ENCODE measurements around the gene GSTT2B.
"Not testable (repeated sequence)": the region's sequence is repeated elsewhere in the genome, so short reads cannot be mapped to it uniquely, and the experiment has no call there.

Gene GSTT2B

GRCh38 chr22:23961084-23961771, at the start of gene GSTT2B:
Gene GSTT2B (minus strand): TSS chr22:23961195. CDS start chr22:23961131, 64 bp downstream.
- not testable (repeated sequence) for DNase-seq

GRCh38 chr22:24010018-24010391, 49.0 kb upstream of the GSTT2B start:
- no peak for DNase-seq

GRCh38 chr22:24009227-24010017, 48.4 kb upstream of the GSTT2B start:
- DNase-seq = no peak

GRCh38 chr22:24008381-24009226, 47.6 kb upstream of the GSTT2B start:
- no peak for DNase-seq

GRCh38 chr22:24008022-24008283, 47.0 kb upstream of the GSTT2B start:
- no peak for DNase-seq

- DNase-seq = no peak
Measured at GRCh38 chr22:24007253-24008021, 46.4 kb upstream of the GSTT2B start.

GRCh38 chr22:24006914-24007214, 45.9 kb upstream of the GSTT2B start:
- DNase-seq = no peak

GRCh38 chr22:24006207-24006913, 45.4 kb upstream of the GSTT2B start:
- DNase-seq = no peak

- no peak for DNase-seq
Measured at GRCh38 chr22:24005201-24005600, 44.2 kb upstream of the GSTT2B start, which contains the start of gene GSTT4. Gene GSTT4 (minus strand): TSS chr22:24005453. CDS start chr22:24005356, 97 bp downstream.

- DNase-seq = no peak
Measured at GRCh38 chr22:24003887-24004286, 42.9 kb upstream of the GSTT2B start.

GRCh38 chr22:24002851-24003250, 41.9 kb upstream of the GSTT2B start:
- DNase-seq = no peak

GRCh38 chr22:24002272-24002671, 41.3 kb upstream of the GSTT2B start:
- DNase-seq = no peak

GRCh38 chr22:24001314-24001713, 40.3 kb upstream of the GSTT2B start:
- no peak for DNase-seq

GRCh38 chr22:23999779-24000178, 38.8 kb upstream of the GSTT2B start:
- not testable (repeated sequence) for DNase-seq

GRCh38 chr22:23997092-23997491, 36.1 kb upstream of the GSTT2B start:
- DNase-seq = no peak

GRCh38 chr22:23993581-23994177, 32.7 kb upstream of the GSTT2B start:
- DNase-seq = not testable (repeated sequence)

GRCh38 chr22:23993080-23993479, 32.1 kb upstream of the GSTT2B start:
- not testable (repeated sequence) for DNase-seq

GRCh38 chr22:23989583-23990244, 28.7 kb upstream of the GSTT2B start:
- DNase-seq = peak; percentile 1

GRCh38 chr22:23986538-23987178, 25.7 kb upstream of the GSTT2B start:
- not testable (repeated sequence) for DNase-seq

- not testable (repeated sequence) for DNase-seq
Measured at GRCh38 chr22:23986089-23986488, 25.1 kb upstream of the GSTT2B start.

- DNase-seq = peak; percentile 21
Measured at GRCh38 chr22:23984430-23984829, 23.4 kb upstream of the GSTT2B start.
